ENCODE data around the gene OR13C9.
"Not testable (repeated sequence)": the region's sequence is repeated elsewhere in the genome, so short reads cannot be mapped to it uniquely, and the experiment has no call there.

Gene OR13C9, protein sequence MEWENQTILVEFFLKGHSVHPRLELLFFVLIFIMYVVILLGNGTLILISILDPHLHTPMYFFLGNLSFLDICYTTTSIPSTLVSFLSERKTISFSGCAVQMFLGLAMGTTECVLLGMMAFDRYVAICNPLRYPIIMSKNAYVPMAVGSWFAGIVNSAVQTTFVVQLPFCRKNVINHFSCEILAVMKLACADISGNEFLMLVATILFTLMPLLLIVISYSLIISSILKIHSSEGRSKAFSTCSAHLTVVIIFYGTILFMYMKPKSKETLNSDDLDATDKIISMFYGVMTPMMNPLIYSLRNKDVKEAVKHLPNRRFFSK

GRCh38 chr9:104618104-104618503 lies at the start of gene OR13C9:
Gene OR13C9, minus strand, starts transcription at chr9:104618204. Its CDS starts 0 bp downstream, at chr9:104618204.
- DNase-seq (ENCODE audit: low read depth, low spot score): no peak

GRCh38 chr9:104658496-104659195 lies 40.6 kb upstream of the OR13C9 start:
- no peak for DNase-seq (ENCODE audit: low read depth, low spot score)

DNA sequence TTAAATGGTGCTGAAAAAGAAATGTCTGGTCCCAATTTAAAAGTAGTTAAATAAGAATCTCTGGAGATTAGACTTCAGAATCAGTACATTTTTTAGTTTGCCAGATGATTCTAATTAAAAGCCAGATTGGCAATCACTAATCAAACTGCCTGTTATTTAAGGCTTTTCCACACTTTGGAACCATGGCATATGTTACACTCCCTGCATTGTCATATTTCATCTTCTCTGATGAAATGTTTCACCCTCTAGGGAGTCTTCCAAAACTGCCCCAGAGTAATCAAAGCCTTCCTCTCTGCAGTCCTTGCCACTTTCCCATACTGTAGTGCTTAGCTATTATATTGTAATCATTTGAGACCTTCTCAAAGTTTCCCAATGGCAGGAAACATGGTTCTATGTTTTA lies 17.5 kb upstream of the OR13C9 start:
- no peak for DNase-seq (ENCODE audit: low read depth, low spot score)

DNA sequence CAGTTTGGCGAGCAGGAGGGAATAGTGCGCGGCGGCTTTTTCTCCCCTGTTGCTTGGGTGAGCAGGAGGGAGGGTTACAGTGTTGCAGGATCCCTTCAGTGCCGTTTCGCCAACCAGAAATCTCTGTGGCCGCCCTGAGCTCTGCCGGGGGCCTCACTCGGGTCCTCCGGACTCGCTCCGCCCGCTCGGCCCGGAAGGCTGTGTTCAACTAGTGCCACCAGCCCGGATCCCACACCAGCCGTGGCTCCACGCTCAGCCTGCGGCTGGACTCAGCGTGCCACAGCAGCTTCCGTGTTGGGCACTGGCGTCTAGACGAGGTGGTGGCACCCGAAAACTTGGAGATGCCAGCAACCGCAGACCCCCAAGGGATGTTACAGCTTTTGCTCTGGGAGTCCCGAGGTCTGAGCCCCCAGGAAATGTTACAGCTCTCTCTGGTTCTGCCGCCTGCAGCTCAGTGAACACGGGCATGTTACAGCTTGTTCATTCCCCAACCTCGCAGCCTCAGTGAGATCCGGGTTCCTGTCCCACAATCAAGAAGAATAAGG lies 16.0 kb upstream of the OR13C9 start:
- no peak for DNase-seq (ENCODE audit: low read depth, low spot score)

GRCh38 chr9:104625964-104626363 lies 8.0 kb upstream of the OR13C9 start:
- not testable (repeated sequence) for DNase-seq (ENCODE audit: low read depth, low spot score)

DNA sequence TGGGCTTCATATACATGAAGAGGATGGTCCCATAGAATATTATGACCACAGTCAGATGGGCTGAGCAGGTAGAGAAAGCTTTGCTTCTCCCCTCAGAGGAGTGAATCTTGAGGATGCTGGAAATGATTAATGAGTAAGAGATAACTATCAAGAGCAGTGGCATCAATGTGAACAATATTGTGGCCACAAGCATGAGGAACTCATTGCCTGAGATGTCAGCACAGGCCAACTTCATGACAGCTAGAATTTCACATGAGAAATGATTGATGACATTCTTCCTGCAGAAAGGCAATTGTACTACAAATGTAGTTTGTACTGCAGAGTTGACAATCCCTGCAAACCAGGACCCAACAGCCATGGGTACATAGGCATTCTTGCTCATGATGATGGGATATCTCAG lies 586 bp downstream of the OR13C9 start:
- no peak for DNase-seq (ENCODE audit: low read depth, low spot score)

DNA sequence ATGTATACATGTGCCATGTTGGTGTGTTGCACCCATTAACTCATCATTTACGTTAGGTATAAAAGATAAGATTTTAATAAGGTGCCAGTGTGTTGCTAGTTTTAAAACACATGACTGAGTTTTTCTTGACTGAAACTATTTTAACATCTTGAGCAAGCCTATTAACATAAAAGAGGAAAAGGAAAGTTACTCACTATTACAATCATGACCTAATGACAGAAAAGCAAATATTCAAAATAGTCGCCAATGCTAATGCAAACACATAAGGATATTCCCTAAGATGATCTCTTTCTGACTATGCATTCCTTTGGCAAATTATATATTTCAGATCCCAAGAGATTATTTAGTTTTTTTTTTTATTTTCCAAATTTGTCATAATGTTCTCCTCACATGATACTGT lies 6.8 kb downstream of the OR13C9 start:
- no peak for DNase-seq (ENCODE audit: low read depth, low spot score)

- no peak for DNase-seq (ENCODE audit: low read depth, low spot score)
These were observed 9.7 kb downstream of the OR13C9 start for GRCh38 chr9:104608336-104608735.

- no peak for DNase-seq (ENCODE audit: low read depth, low spot score)
These were observed 11.9 kb downstream of the OR13C9 start for GRCh38 chr9:104606152-104606551.

GRCh38 chr9:104605527-104605926 lies 12.5 kb downstream of the OR13C9 start, which contains the start of gene OR13C2:
Gene OR13C2, minus strand, starts transcription at chr9:104605627. Its CDS starts 0 bp downstream, at chr9:104605627.
- DNase-seq (ENCODE audit: low read depth, low spot score): not testable (repeated sequence)

GRCh38 chr9:104604801-104605200 lies 13.2 kb downstream of the OR13C9 start:
- DNase-seq (ENCODE audit: low read depth, low spot score): no peak

- DNase-seq (ENCODE audit: low read depth, low spot score): not testable (repeated sequence)
These were observed 18.7 kb downstream of the OR13C9 start, which contains the start of gene OR13C5 for GRCh38 chr9:104599313-104599712. Gene OR13C5, minus strand, starts transcription at chr9:104599413. Its CDS starts 0 bp downstream, at chr9:104599413.

GRCh38 chr9:104598749-104599148 lies 19.3 kb downstream of the OR13C9 start:
- DNase-seq (ENCODE audit: low read depth, low spot score): not testable (repeated sequence)

- DNase-seq (ENCODE audit: low read depth, low spot score): no peak
These were observed 28.4 kb downstream of the OR13C9 start for GRCh38 chr9:104589626-104590025.

DNA sequence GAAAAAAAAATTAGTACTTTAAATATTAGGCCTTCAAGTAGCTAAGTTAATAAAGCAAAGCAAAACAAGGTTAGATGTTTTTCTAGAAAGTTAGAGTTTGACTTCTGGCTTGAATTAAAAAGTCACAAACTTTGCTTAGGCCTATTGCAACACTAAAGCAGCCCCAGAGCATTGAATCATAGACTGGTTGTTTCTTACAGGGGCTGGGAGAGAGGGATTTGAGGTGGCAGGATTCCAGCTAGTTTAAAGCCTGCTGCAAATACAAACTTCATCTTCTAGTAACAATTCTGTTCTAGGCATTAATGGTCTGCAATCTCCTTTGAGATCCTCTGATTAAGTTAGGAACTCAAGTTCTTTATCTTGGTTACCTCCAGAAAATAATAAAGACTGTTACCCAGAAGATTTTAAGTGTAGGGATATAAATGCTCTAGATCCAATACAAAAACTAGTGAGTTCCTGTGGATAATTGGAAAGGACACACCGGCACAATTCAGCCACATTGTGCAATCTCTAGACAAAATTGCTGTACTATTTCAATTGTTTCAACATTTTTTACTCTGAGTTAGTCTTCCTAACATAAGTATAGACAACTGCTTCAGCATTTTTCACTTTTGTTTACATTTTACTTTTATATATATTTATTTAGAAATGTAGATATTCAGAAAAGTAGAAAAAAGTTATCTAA lies 31.4 kb downstream of the OR13C9 start:
- DNase-seq (ENCODE audit: low read depth, low spot score): no peak

DNA sequence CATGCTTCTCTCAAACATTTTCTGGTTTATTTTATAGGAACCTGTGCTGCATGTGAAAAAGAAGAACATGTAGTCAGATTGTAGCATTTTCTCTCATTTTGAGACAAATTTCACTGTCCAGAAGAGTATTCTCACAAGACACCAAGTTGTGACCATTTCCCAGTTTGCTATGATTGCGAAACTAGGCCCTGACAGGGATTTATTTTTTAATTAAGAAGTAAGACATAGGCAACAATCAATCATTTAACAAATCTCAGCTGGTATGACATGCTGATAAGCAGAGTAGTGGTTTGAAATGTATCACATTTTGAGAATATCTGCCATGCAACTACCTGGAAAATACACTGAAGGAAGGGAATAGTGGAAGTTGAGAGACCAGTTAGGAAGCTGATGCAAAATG lies 37.4 kb downstream of the OR13C9 start:
- DNase-seq (ENCODE audit: low read depth, low spot score): no peak

GRCh38 chr9:104577263-104577662 lies 40.7 kb downstream of the OR13C9 start:
- no peak for DNase-seq (ENCODE audit: low read depth, low spot score)

DNA sequence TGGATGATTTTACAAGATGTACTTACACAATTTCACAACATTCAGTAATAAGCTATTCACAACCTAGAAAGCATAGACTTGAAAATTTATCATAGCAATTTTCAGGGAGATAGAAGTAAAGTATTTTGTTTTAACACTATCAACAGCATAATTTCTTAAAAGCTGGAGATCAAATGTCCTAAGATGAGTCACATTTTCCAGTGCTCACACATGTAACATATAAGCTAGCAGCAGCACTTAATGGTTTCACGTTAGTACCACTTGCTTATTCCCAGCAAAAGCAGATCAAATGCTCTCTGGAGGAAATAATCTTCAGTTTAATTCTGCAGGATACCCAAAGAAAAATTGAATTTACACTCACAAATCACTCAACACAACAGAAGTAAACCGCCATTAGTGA lies 42.5 kb downstream of the OR13C9 start:
- DNase-seq (ENCODE audit: low read depth, low spot score): no peak

DNA sequence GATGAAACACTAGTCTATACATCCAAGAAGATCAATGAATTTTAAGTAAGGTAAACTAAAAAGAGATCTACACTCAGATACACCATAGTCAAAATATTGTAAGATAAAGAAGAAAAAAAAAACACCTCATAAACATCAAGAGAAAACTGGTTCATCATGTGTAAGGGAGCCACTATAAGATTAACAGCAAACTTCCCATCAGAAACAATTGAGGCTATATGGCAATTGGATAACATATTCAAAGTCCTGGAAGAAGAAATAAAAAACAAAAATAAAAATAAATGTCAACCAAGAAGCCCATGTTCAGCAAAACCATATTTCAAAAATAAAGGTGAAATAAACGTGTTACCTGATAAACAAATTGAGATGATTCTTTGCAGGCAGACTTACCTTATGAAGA lies 45.4 kb downstream of the OR13C9 start:
- no peak for DNase-seq (ENCODE audit: low read depth, low spot score)

DNA sequence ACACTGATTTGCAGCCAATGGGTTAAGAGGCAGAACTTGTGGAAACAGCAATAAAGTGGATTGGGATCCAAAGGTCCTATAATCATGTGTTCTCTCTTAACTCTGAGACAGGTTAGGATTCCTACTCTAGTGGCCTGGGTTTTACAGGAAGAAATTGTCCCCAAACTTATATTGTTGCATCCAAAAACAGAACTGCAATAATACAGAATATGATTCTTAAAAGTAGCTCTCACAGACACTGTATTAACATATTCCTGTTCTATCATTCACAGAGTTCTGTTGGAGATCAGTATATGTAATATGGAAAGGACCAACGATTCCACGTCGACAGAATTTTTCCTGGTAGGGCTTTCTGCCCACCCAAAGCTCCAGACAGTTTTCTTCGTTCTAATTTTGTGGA lies 49.1 kb downstream of the OR13C9 start, which contains the start of gene OR13C8:
TSS of gene OR13C8 (plus strand) at position 301 of the 400 bp plus-strand sequence. CDS start at position 301, 0 bp downstream.
- no peak for DNase-seq (ENCODE audit: low read depth, low spot score)

Measured in activated naive CD8-positive, alpha-beta T cell treated with anti-CD3 and anti-CD28 coated beads, Interleukin-2, amount 50 U/mL, for 16 hours (primary cell).